ENCODE data around the gene DDN. TPM values are rescaled to one million over a fixed set of nuclear protein-coding genes. Genes with fewer than 3 reads are reported as not detected.

Gene DDN
- total RNA-seq, 3 donors from 2014 or later: under 0.01 to 0.16 TPM; not detected in 1

GRCh38 chr12:48946943-48947342 is 52.2 kb downstream of the DDN start:
- Histone ChIP-seq H3K4me3 (no peak overlapping the region), H3K27me3 (no peaks in the 10 kb centered on the region), H3K27ac (no peak overlapping the region), H3K9me3 (no peaks in the 10 kb centered on the region), H3K4me1 (no peaks in the 10 kb centered on the region), H3K36me3 (no peaks in the 10 kb centered on the region)
- no peak for DNase-seq (ENCODE audit: low spot score in 2 of 2)
- TF ChIP-seq CTCF (IDR thresholded peaks at IDR 0.05) (no peak), POLR2AphosphoS5 (IDR thresholded peaks at IDR 0.05) (no peak), POLR2A (IDR thresholded peaks at IDR 0.05) (no peak)
- intact Hi-C loops (cut with DNase I; ENCODE audit: low total_unique reads): no loop called here

GRCh38 chr12:48946205-48946604 is 53.0 kb downstream of the DDN start:
- H3K36me3 ChIP-seq: no peaks in the 10 kb centered on the region
- H3K4me3 ChIP-seq: no peak overlapping the region
- no peak overlapping the region for H3K27ac ChIP-seq
- DNase-seq (ENCODE audit: low spot score in 2 of 2): no peak
- H3K9me3 ChIP-seq: no peaks in the 10 kb centered on the region
- H3K27me3 ChIP-seq: no peaks in the 10 kb centered on the region
- TF ChIP-seq CTCF (IDR thresholded peaks at IDR 0.05): no peak
- TF ChIP-seq POLR2AphosphoS5 (IDR thresholded peaks at IDR 0.05): no peak
- no peak for TF ChIP-seq POLR2A (IDR thresholded peaks at IDR 0.05)
- intact Hi-C loops (cut with DNase I; ENCODE audit: low total_unique reads): no loop called here
- no peaks in the 10 kb centered on the region for H3K4me1 ChIP-seq

Other genes starting within 250 kb of the DDN start
- 10 to 100 TPM; 42.0 to 61.4 (median 46.7) TPM for gene ADCY6, start 210.3 kb downstream of the DDN start, total RNA-seq
- gene CACNB3, start 180.9 kb downstream of the DDN start, total RNA-seq: 10 to 100 TPM in 2 of 3 donors, 1 to 10 TPM in 1; 4.0 to 17.0 (median 10.8) TPM
- 10 to 100 TPM; 65.4 to 89.9 (median 76.0) TPM for gene DDX23, start 147.2 kb downstream of the DDN start, total RNA-seq
- 1 to 10 TPM; 1.1 to 5.4 (median 3.3) TPM for gene RND1, start 133.5 kb downstream of the DDN start, total RNA-seq
- gene FKBP11, start 73.9 kb downstream of the DDN start, total RNA-seq: 10 to 100 TPM in 2 of 3 donors, 1 to 10 TPM in 1; 3.7 to 15.7 (median 13.5) TPM
- 10 to 100 TPM; 65.2 to 86.2 (median 75.2) TPM for gene ARF3, start 41.9 kb downstream of the DDN start, total RNA-seq
- 1 to 10 TPM in 1 of 3 donors, under 1 TPM in 1, not detected in 1; 0.29 to 1.3 TPM for gene WNT10B, start 27.6 kb downstream of the DDN start, total RNA-seq
- gene WNT1, start 21.1 kb downstream of the DDN start, total RNA-seq: not detected
- gene PRKAG1, start 19.4 kb upstream of the DDN start, total RNA-seq: 10 to 100 TPM; 50.5 to 84.3 (median 54.0) TPM
- 10 to 100 TPM; 35.4 to 51.4 (median 45.9) TPM for gene KMT2D, start 61.4 kb upstream of the DDN start, total RNA-seq
- gene RHEBL1, start 70.6 kb upstream of the DDN start, total RNA-seq: 1 to 10 TPM in 1 of 3 donors, under 1 TPM in 1, not detected in 1; 0.59 to 1.3 TPM
- 1 to 10 TPM in 2 of 3 donors, under 1 TPM in 1; 0.29 to 1.6 (median 1.4) TPM for gene DHH, start 95.4 kb upstream of the DDN start, total RNA-seq
- gene LMBR1L, start 111.5 kb upstream of the DDN start, total RNA-seq: 10 to 100 TPM; 37.6 to 73.0 (median 58.3) TPM
- 100 to 1,000 TPM; 329 to 646 (median 567) TPM for gene TUBA1B, start 132.0 kb upstream of the DDN start, total RNA-seq
- 100 to 1,000 TPM; 133 to 215 (median 150) TPM for gene TUBA1A, start 189.7 kb upstream of the DDN start, total RNA-seq